Activated gamma-delta T cell treated with Interleukin-2 at 50 U/mL for 16 hours (primary cell): Measurements from ENCODE around the gene SOX9.

Source experiments
- DNase-seq: peaks from one replicate; pipeline ENCODE4 v3.0.0-alpha.2; 2020

The SOX9 gene

GRCh38 chr17:72165192-72165866, 44.5 kb downstream of the SOX9 start:
- DNase-seq: no peak

DNA sequence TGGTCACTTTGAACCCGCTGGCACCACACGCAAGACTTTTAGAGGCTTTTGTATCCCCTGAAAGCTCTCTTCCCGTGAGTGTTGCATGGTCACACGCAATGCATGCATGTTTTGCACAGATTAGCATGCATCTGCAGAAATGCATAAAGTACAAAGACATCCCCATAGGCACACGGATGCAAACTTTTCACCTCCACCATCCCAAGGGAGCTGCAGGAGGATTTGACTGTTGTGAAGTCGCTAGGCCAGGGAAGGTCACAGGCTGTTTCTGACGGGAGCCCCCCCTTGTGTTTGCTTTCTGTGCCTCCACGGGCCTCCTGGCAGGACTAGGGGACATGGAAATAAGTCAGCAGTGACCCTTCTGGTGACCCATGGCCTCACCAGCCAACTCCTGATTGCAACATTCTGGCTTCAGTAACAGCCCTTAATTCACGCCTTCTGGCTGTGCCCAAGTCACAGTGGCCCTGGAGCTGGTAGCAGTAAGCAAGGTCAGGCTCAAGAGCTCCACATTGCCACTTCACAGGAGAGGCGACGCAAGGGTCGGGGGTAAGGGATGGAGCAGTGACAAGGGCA, 45.1 kb downstream of the SOX9 start:
- no peak for DNase-seq

GRCh38 chr17:72167593-72167992, 46.8 kb downstream of the SOX9 start:
- no peak for DNase-seq

GRCh38 chr17:72169823-72170222, 49.0 kb downstream of the SOX9 start:
- no peak for DNase-seq

GRCh38 chr17:72171703-72172667, 51.2 kb downstream of the SOX9 start:
- DNase-seq: no peak

GRCh38 chr17:72173499-72174116, 52.8 kb downstream of the SOX9 start:
- DNase-seq: no peak

- DNase-seq: no peak
Observed at GRCh38 chr17:72175263-72175662, 54.4 kb downstream of the SOX9 start.
